CD4-positive, alpha-beta T cell treated with Interleukin-21 for 1 hour (primary cell): ENCODE results near the gene B4GALNT1.
"Not testable (repeated sequence)": the region's sequence is repeated elsewhere in the genome, so short reads cannot be mapped to it uniquely, and the experiment has no call there.

Experiments used
- DNase-seq: peaks from one replicate; pipeline ENCODE4 v3.0.0-alpha.2; 2020

B4GALNT1 gene

GRCh38 chr12:57606821-57607220 is 26.2 kb downstream of the B4GALNT1 start:
- DNase-seq: no peak

- no peak for DNase-seq
These were observed 26.6 kb downstream of the B4GALNT1 start for GRCh38 chr12:57606399-57606798.

DNA sequence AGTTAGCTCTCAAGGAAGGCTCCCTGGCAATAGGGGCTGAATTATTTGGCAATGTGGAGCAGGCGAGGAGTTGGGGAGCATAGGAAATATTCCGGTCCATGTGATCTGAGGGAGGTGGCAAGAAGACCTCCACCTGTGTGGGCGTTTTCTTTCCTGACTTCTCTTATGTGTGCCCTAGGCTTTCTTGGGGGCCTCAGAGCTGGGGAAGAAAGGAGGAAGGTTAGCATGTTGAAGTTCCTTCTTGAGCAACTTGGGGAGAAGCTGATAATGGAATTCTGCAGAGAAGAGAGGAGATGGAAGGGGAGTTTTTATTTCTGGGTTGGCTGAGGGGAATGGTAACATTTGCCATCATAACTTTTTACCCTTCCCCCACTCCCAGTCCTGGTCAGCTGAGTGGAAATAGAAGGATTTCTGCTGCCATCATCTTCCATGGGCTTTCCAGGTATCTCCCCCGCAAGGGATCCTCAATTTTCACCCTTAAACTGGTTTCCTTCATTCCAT is 27.1 kb downstream of the B4GALNT1 start:
- no peak for DNase-seq

DNA sequence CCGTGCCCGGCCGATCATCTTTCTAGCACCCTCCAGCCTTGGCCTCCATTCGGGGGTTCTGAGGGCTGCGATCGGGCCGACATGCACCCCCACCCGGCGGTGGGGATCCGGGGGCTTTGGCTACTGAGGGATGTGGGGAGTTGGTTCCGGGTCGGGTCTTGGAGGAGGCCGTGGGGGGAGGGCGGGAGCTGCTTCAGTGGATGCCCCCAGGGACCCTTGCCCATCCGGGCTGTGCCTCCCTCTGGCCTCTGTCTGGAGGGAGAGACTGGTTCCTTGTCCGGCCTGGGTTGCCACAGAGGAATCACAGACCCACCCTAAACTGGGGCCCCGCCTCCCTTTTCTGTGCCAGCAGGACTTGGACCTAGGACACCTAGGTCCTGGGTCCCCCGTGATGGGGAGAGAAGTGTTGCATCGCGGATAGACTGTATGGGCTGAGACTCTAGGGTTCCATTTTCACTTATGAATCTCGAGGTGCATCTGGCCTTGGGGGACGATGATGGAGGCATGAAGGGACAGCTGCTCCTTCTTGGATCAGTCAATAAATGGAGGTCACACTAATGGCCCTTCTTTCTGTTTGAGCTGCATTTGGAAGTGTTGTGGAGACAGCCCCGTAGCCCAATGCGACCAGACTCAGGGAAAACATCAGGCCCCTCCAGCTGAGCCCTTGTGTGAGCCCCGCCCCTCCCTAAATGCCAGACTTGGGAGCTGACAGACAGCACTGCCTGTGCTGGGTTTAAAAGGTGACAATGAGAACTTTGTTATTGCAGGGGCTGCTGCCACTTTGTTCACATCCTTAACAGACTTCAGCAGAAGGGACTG is 27.8 kb downstream of the B4GALNT1 start:
- DNase-seq: no peak

GRCh38 chr12:57604454-57604991 is 28.5 kb downstream of the B4GALNT1 start, which contains the start of gene DTX3:
TSS of gene DTX3 (plus strand) at chr12:57604824. CDS start at chr12:57606518, 1,694 bp downstream.
- peak; percentile 44 for DNase-seq

GRCh38 chr12:57603815-57604453 is 29.1 kb downstream of the B4GALNT1 start:
- no peak for DNase-seq

GRCh38 chr12:57603324-57603723 is 29.7 kb downstream of the B4GALNT1 start:
- DNase-seq: no peak

DNA sequence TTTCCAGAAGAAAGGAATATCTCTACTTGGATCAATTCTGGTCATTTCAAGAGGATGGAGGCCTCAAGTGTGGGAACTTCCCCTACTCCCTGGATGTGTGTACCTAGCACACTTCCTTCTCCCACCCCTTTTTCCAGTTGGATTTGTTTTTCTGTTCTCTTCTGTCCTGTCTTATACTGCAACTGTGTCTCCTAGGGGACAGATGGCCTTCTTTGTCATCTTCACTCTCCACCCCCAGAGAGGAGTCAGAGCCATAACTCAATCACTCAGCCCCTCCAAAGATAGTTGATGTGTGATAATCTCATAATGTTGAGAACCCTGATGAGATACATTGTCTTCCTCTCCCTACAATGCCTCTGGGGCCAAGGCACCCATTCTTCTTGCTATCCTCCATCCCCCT is 30.5 kb downstream of the B4GALNT1 start:
- no peak for DNase-seq

GRCh38 chr12:57600395-57600794 is 32.6 kb downstream of the B4GALNT1 start:
- DNase-seq: no peak

- no peak for DNase-seq
These were observed 39.8 kb downstream of the B4GALNT1 start for GRCh38 chr12:57593187-57593586.

GRCh38 chr12:57592551-57593165 is 40.3 kb downstream of the B4GALNT1 start:
- DNase-seq: no peak

GRCh38 chr12:57591782-57592325 is 41.1 kb downstream of the B4GALNT1 start:
- DNase-seq: no peak

DNA sequence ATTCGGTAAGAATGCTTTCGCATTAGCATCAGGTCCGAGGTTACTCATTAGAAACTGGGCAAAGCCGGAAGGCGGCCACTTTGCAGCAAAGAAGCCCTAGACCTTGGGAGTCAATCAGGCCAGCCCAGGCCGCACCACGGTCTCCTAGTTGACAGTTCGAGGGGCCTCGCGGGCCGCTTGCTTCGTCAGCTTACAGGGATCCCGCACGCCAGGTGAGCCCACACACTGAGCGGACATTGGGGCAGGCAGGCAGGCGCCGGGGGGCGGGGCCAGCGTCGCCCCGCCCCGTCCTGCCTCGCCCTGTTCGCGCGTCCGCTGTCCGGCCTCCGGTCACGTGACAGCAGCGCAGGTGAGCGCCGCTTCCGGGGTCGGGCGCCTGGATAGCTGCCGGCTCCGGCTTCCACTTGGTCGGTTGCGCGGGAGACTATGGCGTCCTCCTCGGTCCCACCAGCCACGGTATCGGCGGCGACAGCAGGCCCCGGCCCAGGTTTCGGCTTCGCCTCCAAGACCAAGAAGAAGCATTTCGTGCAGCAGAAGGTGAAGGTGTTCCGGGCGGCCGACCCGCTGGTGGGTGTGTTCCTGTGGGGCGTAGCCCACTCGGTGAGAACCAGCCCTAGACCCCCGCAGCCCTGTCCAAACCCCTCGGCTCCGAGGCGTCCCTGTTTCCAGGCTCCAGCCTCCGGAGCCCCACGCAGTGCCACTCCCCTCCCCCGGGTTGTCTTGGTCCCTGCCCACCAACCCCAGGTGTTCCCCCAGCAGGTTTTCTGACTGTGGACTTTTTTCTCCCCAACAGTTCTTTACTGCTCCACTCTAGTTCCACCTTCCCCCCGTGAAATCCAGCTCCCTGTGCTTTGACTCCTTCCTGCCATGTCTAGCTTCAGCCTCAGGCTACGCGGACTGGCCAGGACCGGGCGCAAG is 41.9 kb downstream of the B4GALNT1 start, which contains the start of gene PIP4K2C:
PIP4K2C (plus strand) TSS at position 329 of the 918 bp plus-strand sequence; CDS start at position 427, 98 bp downstream.
- DNase-seq: peak; percentile 87

GRCh38 chr12:57590479-57590863 is 42.5 kb downstream of the B4GALNT1 start:
- DNase-seq: no peak

DNA sequence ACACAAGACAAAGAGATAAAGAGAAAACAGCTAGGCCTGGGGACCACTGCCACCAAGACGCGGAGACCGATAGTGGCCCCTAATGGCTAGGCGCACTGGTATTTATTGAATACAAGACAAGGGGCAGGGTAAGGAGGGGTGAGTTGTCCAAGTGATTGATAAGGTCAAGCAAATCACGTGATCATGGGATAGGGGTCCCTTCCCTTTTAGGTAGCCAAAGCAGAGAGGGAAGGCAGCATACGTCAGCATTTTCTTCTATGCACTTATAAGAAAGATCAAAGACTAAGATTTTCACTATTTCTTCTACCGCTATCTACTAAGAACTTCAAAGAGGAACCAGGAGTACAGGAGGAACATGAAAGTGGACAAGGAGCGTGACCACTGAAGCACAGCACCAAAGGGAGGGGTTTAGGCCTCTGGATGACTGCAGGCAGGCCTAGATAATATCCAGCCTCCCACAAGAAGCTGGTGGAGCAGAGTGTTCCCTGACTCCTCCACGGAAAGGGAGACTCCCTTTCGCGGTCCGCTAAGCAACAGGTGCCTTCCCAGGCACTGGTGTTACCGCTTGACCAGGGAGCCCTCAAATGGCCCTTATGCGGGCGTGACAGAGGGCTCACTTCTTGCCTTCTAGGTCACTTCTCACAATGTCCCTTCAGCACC is 43.9 kb downstream of the B4GALNT1 start:
- DNase-seq: not testable (repeated sequence)

- no peak for DNase-seq
These were observed 46.1 kb downstream of the B4GALNT1 start for GRCh38 chr12:57586832-57587429.

DNA sequence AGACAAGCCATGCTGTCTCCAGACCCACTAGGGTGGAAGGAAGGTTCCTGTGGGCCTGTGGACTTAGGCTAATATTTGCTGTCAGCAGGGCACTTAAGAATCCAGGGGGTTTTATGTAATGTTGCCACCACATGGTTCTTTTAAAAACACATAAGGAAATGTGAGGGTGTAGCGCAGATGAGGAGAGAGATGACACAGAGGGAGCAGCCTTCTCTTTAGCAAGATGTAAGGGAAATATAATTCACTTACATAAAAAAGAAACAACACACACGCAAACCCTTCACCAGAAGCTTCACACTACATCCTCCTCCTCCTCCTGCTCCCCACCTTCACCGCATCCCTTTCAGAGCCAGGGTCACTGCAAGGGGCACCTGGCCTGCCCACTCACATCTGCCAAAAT is 46.9 kb downstream of the B4GALNT1 start:
- DNase-seq: no peak

DNA sequence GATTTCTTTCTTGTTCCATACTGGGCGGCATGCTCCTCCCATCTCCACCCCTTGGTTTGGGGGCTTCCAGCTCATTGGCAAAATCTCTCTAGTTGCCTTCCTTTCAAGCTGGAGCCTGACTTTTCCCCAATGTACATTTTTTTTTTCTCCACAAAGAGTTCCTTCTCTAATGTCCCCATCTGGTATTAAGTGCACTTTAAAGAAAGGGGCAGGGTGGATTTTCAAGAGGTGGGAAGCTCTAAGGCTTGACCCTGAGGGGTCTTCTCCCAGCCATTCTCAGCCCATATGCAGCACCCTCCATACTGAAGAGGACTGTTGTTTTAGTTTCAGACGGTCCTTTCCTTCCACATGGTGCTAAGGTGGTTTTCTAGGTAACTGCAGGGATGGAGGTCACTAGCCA is 47.8 kb downstream of the B4GALNT1 start:
- no peak for DNase-seq

- DNase-seq: no peak
These were observed 48.3 kb downstream of the B4GALNT1 start for GRCh38 chr12:57584690-57585089.

DNA sequence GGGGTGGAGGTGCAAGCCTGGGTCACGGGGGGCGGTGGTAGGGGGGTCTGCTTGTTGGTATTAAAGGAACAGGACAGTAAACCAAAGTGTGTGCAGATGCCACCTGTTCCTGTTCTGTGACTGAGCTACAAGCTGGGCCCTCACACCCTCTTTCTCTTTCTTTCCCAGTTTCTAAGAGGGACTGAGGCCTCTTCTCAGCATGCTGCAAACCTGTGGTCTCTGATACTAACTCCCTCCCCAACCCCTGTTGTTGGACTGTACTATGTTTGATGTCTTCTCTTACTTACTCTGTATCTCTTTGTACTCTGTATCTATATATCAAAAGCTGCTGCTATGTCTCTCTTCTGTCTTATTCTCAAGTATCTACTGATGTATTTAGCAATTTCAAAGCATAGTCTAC is 49.0 kb downstream of the B4GALNT1 start:
- no peak for DNase-seq
